Colonic mucosa (tissue), 4 donors: ENCODE data around the gene TARP.

Experiments used
- DNase-seq: peaks from one replicate; pipeline ENCODE4 v3.0.0-alpha.2; 2020
- H3K27ac ChIP-seq: fragments of 200-600 bp; one replicate; pipeline ENCODE4 v1.8.0; 2021
- H3K27me3 ChIP-seq: fragments of 200-600 bp; one replicate; pipeline ENCODE4 v1.8.0; 2021
- H3K36me3 ChIP-seq: fragments of 200-600 bp; one replicate; pipeline ENCODE4 v1.8.0; 2021
- H3K4me1 ChIP-seq: fragments of 200-600 bp; one replicate; pipeline ENCODE4 v1.8.0; 2021; ENCODE audit warnings: mild to moderate bottlenecking
- H3K4me3 ChIP-seq: fragments of 200-600 bp; one replicate; pipeline ENCODE4 v1.8.0; 2021
- H3K9ac ChIP-seq, 2 donors: one replicate each; pipeline ENCODE4 v1.7.0; 2013; ENCODE audit warnings: control low read depth in 2 of 2, low read depth in 2 of 2, low read length in 2 of 2
- H3K9me3 ChIP-seq: fragments of 200-600 bp; one replicate; pipeline ENCODE4 v1.8.0; 2021
- CTCF ChIP-seq: fragments of 200-600 bp; IDR thresholded peaks from one replicate; pipeline ENCODE4 v1.8.0; 2022; ENCODE audit warnings: antibody characterized with exemption, mild to moderate bottlenecking
- intact Hi-C: fragments of 100-400 bp; cut with DNase I; formaldehyde crosslinking; loops from one replicate; pipeline ENCODE4 v1.14.1; 2022
- donor health status: healthy.
- donor health status: DM: no; HTN: no; CAD: no.
- donor health status: DM: no; HTN: no; CAD: no.

Gene TARP

GRCh38 chr7:38292442-38292841, 19.0 kb upstream of the TARP start:
- intact Hi-C loops, result no loop called here
- no peaks in the 10 kb centered on the region for H3K4me1 ChIP-seq
- H3K4me3 ChIP-seq, result no peak overlapping the region
- H3K27ac ChIP-seq, result no peak overlapping the region
- H3K9ac ChIP-seq, result no peak overlapping the region
- no peak for TF ChIP-seq CTCF
- H3K9me3 ChIP-seq, result no peaks in the 10 kb centered on the region
- no peak for DNase-seq
- no peaks in the 10 kb centered on the region for H3K27me3 ChIP-seq
- H3K36me3 ChIP-seq, result no peaks in the 10 kb centered on the region

DNA sequence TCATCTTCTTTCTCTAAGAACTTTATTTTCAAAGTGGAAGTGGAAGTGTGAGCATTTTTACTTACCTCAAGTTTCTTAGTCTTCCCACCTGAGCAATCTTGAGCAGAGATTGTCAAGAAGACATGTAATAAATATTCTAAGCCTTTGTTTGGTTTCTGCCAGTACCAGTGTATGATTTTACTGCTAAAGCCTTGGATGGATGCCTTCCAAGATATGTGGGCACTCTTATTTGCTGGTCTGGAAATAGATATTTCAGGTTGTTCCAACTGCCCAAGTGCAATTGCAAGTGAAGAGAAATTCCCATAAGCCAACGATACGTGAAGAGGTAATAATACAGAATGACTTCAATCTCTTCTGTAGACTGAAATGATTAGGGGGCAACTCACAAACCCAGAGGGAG, 18.2 kb upstream of the TARP start:
- DNase-seq, result no peak
- no peak overlapping the region for H3K4me3 ChIP-seq
- no peaks in the 10 kb centered on the region for H3K4me1 ChIP-seq
- H3K27ac ChIP-seq, result no peak overlapping the region
- intact Hi-C loops, result no loop called here
- H3K36me3 ChIP-seq, result no peaks in the 10 kb centered on the region
- no peak overlapping the region for H3K9ac ChIP-seq
- TF ChIP-seq CTCF, result no peak
- no peaks in the 10 kb centered on the region for H3K27me3 ChIP-seq
- H3K9me3 ChIP-seq, result no peaks in the 10 kb centered on the region

- H3K4me1 ChIP-seq, result no peaks in the 10 kb centered on the region
- H3K9ac ChIP-seq, result no peak overlapping the region
- H3K9me3 ChIP-seq, result no peaks in the 10 kb centered on the region
- intact Hi-C loops, result no loop called here
- no peak for TF ChIP-seq CTCF
- no peaks in the 10 kb centered on the region for H3K36me3 ChIP-seq
- no peaks in the 10 kb centered on the region for H3K27me3 ChIP-seq
- DNase-seq, result no peak
- H3K4me3 ChIP-seq, result no peak overlapping the region
- H3K27ac ChIP-seq, result no peak overlapping the region
These were observed 17.7 kb upstream of the TARP start for GRCh38 chr7:38291117-38291647.

DNA sequence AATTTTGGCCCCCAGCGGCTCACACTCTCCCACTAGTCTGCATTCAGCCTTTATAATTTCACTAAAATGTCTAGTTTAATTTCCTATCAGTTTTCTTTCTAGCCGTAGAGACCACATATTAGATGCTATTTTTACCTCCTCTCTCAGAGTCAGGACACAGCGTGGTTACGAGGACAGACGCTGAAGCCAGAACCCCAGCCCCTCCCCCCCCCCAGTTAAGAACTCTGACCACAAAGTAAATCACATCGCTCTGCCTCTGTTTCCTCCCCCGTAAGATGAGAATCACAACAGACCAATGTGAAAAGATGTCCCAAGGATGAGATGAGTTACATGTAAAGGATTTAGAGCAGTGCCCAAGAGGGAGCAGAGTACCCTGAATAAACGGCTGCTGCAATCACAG, 11.1 kb upstream of the TARP start:
- H3K27ac ChIP-seq, result no peak overlapping the region
- DNase-seq, result no peak
- intact Hi-C loops, result no loop called here
- H3K4me1 ChIP-seq, result no peaks in the 10 kb centered on the region
- no peaks in the 10 kb centered on the region for H3K27me3 ChIP-seq
- no peak overlapping the region for H3K4me3 ChIP-seq
- no peaks in the 10 kb centered on the region for H3K36me3 ChIP-seq
- no peak overlapping the region for H3K9ac ChIP-seq
- no peak for TF ChIP-seq CTCF
- H3K9me3 ChIP-seq, result no peaks in the 10 kb centered on the region

GRCh38 chr7:38283809-38284208, 10.4 kb upstream of the TARP start:
- no peaks in the 10 kb centered on the region for H3K9me3 ChIP-seq
- intact Hi-C loops, result no loop called here
- H3K9ac ChIP-seq, result no peak overlapping the region
- no peaks in the 10 kb centered on the region for H3K27me3 ChIP-seq
- no peaks in the 10 kb centered on the region for H3K36me3 ChIP-seq
- TF ChIP-seq CTCF, result no peak
- no peaks in the 10 kb centered on the region for H3K4me1 ChIP-seq
- DNase-seq, result no peak
- no peak overlapping the region for H3K27ac ChIP-seq
- no peak overlapping the region for H3K4me3 ChIP-seq

DNA sequence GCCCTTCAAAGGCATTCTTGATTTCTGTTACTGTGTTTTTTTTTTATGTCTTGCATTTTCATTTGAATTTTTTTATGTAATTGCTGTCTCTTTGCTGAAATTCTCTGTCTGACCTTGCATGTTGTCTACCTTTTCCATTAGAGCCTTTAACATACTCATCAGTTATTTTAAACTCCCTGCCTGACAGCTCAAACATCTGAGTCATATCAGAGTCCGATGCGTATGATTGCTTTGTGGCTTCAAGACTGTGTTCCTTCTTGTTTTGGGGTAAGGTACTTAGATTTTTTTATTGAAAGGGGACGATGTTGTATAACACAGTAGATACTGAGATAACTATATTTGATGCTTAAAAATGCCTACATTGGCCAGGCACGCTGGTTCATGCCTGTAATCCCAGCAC, 9.7 kb upstream of the TARP start:
- Histone ChIP-seq H3K4me1 (no peaks in the 10 kb centered on the region), H3K9ac (no peak overlapping the region), H3K9me3 (no peaks in the 10 kb centered on the region), H3K36me3 (no peaks in the 10 kb centered on the region), H3K4me3 (no peak overlapping the region), H3K27ac (no peak overlapping the region), H3K27me3 (no peaks in the 10 kb centered on the region)
- intact Hi-C loops, result no loop called here
- no peak for DNase-seq
- TF ChIP-seq CTCF, result no peak
